OCI-LY3 (cell line): Measurements from ENCODE around the gene FAM118B.

Source experiments
- H2AFZ ChIP-seq: fragments of 200-600, 300-600 bp; shearing (Covaris generic); 2 replicates; pipeline ENCODE4 v1.6.0; 2014; ENCODE audit warnings: antibody characterized with exemption, low read depth, low read length
- H3K27ac ChIP-seq: fragments of 200-600, 300-600 bp; sonication (generic); 2 replicates; pipeline ENCODE4 v1.5.1; 2014; ENCODE audit warnings: mild to moderate bottlenecking, low read length, moderate library complexity, mixed read lengths
- H3K27me3 ChIP-seq: fragments of 200-600, 300-600 bp; sonication (generic); 2 replicates; pipeline ENCODE4 v1.6.1; 2014; ENCODE audit warnings: low read depth, low read length, mixed read lengths
- H3K36me3 ChIP-seq: fragments of 200-600, 300-600 bp; sonication (generic); replicated peaks from 2 replicates; pipeline ENCODE3; 2014; ENCODE audit warnings: low read depth, low read length, mixed read lengths
- H3K4me1 ChIP-seq: fragments of 300-600, 200-600 bp; sonication (generic); 2 replicates; pipeline ENCODE4 v1.6.1; 2014; ENCODE audit warnings: low read length, mixed read lengths
- H3K4me2 ChIP-seq: fragments of 200-600, 300-600 bp; sonication (generic); 2 replicates; pipeline ENCODE4 v1.6.1; 2014; ENCODE audit warnings: low read length, mixed read lengths
- H3K4me3 ChIP-seq: fragments of 300-600, 200-600 bp; sonication (generic); 2 replicates; pipeline ENCODE4 v1.5.1; 2014; ENCODE audit warnings: antibody characterized with exemption, mild to moderate bottlenecking, low read length, moderate library complexity
- H3K79me2 ChIP-seq: fragments of 300-600, 200-600 bp; shearing (Covaris generic); 2 replicates; pipeline ENCODE4 v1.6.1; 2014; ENCODE audit warnings: mild to moderate bottlenecking, low read length, mixed read lengths
- H3K9ac ChIP-seq: fragments of 300-600, 200-600 bp; shearing (Covaris generic); 2 replicates; pipeline ENCODE4 v1.6.0; 2014; ENCODE audit warnings: mild to moderate bottlenecking, low read length, moderate library complexity
- H3K9me3 ChIP-seq: fragments of 200-600, 300-600 bp; shearing (Covaris generic); 2 replicates; pipeline ENCODE4 v1.6.1; 2014; ENCODE audit warnings: low read length, mixed read lengths; ENCODE audit not compliant: insufficient read depth
- H4K20me1 ChIP-seq: fragments of 200-600, 300-600 bp; sonication (generic); 2 replicates; pipeline ENCODE4 v1.6.1; 2016; ENCODE audit warnings: low read length, mixed read lengths; ENCODE audit not compliant: insufficient read depth
- CTCF ChIP-seq: fragments of 200-600, 300-600 bp; sonication (generic); IDR thresholded peaks from 2 replicates; pipeline ENCODE4 v1.5.1; 2014; ENCODE audit warnings: antibody characterized with exemption, low read length, low read depth
- EZH2phosphoT487 ChIP-seq: fragments of 200-600 bp; shearing (Covaris generic); IDR thresholded peaks from 2 replicates; pipeline ENCODE4 v1.6.1; 2018; ENCODE audit warnings: antibody characterized with exemption, mixed run types, low read depth

Gene FAM118B

GRCh38 chr11:126188332-126189108, 23.1 kb upstream of the FAM118B start:
- peak overlapping the region; percentile 45; the same call in 1 of the 2 replicates for H3K9ac ChIP-seq
- H2AFZ ChIP-seq: no peak overlapping the region
- no peaks in the 10 kb centered on the region for H3K27me3 ChIP-seq
- peak overlapping the region; percentile 85 for H3K27ac ChIP-seq
- no peaks in the 10 kb centered on the region for H3K9me3 ChIP-seq
- H4K20me1 ChIP-seq: 0 out of 2 replicates have a peak, but pooled peaks cover 4% of the 10 kb centered on the region
- peaks cover 67% of the 10 kb centered on the region for H3K4me1 ChIP-seq
- peak overlapping the region; percentile 60 for H3K4me3 ChIP-seq
- TF ChIP-seq EZH2phosphoT487 (no peak), CTCF (no peak)
- H3K36me3 ChIP-seq: peaks cover 28% of the 10 kb centered on the region
- H3K4me2 ChIP-seq: peak overlapping the region; percentile 82
- no peaks in the 10 kb centered on the region for H3K79me2 ChIP-seq

GRCh38 chr11:126189109-126189929, 22.3 kb upstream of the FAM118B start:
- no peaks in the 10 kb centered on the region for H3K27me3 ChIP-seq
- no peak overlapping the region for H2AFZ ChIP-seq
- peaks cover 61% of the 10 kb centered on the region for H3K4me1 ChIP-seq
- peaks cover 30% of the 10 kb centered on the region for H3K36me3 ChIP-seq
- peak overlapping the region; percentile 45; the same call in 1 of the 2 replicates for H3K9ac ChIP-seq
- no peaks in the 10 kb centered on the region for H3K79me2 ChIP-seq
- H3K4me3 ChIP-seq: peak overlapping the region; percentile 60
- no peaks in the 10 kb centered on the region for H4K20me1 ChIP-seq
- no peak for TF ChIP-seq CTCF
- TF ChIP-seq EZH2phosphoT487: no peak
- H3K27ac ChIP-seq: peak overlapping the region; percentile 85
- no peaks in the 10 kb centered on the region for H3K9me3 ChIP-seq
- peak overlapping the region; percentile 82 for H3K4me2 ChIP-seq

DNA sequence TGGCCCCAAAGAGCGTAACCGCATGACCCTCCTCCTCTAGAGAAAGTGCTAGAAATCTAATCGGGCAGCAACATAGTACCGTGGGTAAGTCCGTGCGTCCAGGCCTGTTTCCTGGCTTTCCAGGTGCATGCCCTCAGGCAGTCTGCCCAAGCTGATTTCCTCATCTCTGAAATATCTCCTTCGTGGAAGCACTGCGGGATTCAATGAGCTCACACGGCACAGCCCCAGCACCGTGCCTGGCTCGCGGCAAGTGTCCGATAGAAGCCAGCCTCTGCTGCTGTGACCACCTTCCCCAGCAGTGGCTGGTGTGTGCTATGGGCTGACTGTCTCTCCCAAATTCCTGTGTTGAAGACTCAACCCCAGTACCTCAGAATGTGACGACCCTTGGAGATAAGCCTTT, 20.8 kb upstream of the FAM118B start:
- Histone ChIP-seq H3K79me2 (no peaks in the 10 kb centered on the region), H3K4me2 (no peak overlapping the region), H3K9me3 (no peaks in the 10 kb centered on the region), H3K36me3 (peaks cover 38% of the 10 kb centered on the region), H3K4me3 (no peak overlapping the region), H3K4me1 (peaks cover 49% of the 10 kb centered on the region), H3K27ac (no peak overlapping the region), H4K20me1 (no peaks in the 10 kb centered on the region), H3K9ac (no peak overlapping the region), H3K27me3 (no peaks in the 10 kb centered on the region), H2AFZ (no peak overlapping the region)
- no peak for TF ChIP-seq CTCF
- no peak for TF ChIP-seq EZH2phosphoT487

DNA sequence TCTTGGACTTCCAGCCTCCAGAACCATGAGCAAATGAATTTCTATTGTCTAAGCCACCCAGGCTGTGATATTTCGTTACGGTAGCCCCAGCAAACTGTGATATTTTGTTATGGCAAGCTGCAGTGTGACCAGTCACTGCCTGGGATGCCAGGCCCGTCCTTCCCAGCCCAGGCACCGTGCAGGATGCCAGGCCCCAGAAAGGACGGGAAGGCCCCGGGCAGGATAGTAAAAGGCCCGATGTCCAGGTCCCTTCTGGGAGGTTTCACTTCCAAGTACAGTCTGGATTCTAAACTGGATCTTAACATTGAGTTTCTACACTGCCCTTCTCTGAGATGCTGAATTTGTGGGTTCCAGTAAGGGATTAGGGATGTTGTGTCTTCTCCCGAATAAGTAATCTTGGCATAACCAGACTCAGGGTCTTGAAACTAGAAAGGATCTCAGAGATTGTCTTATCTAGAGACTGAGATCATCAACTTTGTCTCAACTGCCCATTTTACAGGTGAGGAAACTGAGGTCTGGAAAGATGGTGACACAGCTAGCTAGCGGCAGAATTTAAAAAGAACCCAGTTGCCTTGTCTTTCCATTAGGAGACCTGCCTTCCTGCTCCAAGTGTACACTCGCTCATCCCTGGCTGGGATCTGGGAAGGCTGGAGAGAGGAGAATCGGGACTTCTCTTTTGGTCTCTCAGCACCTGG, 20.1 kb upstream of the FAM118B start:
- H3K79me2 ChIP-seq: no peaks in the 10 kb centered on the region
- no peaks in the 10 kb centered on the region for H3K27me3 ChIP-seq
- no peaks in the 10 kb centered on the region for H3K9me3 ChIP-seq
- peaks cover 47% of the 10 kb centered on the region for H3K4me1 ChIP-seq
- no peak overlapping the region for H3K4me2 ChIP-seq
- no peak overlapping the region for H3K4me3 ChIP-seq
- H3K27ac ChIP-seq: no peak overlapping the region
- no peak overlapping the region for H3K9ac ChIP-seq
- TF ChIP-seq EZH2phosphoT487: no peak
- no peak for TF ChIP-seq CTCF
- H3K36me3 ChIP-seq: peaks cover 43% of the 10 kb centered on the region
- H2AFZ ChIP-seq: no peak overlapping the region
- H4K20me1 ChIP-seq: no peaks in the 10 kb centered on the region
